Activated CD8-positive, alpha-beta T cell treated with anti-CD3 and anti-CD28 coated beads for 36 hours (primary cell): ENCODE measurements around the gene WDR74. TPM values are rescaled to one million over a fixed set of nuclear protein-coding genes. Genes with fewer than 3 reads are reported as not detected.

Experiments used
- ATAC-seq: fragments of 200-7000 bp; cut with Tn5 transposase; one replicate; pipeline ENCODE4 v1.10.0; 2021; ENCODE audit warnings: mild to moderate bottlenecking, moderate library complexity
- CTCF ChIA-PET: fragments of 350-600 bp; sonication (Branson Sonifier 250); formaldehyde crosslinking; loops from one replicate; lab custom pipeline; 2021; ENCODE audit warnings: antibody characterized with exemption; lab: Charles Lee
- POLR2A ChIA-PET: fragments of 350-600 bp; sonication (Branson Sonifier 250); formaldehyde crosslinking; loops from one replicate; lab custom pipeline; 2021; ENCODE audit warnings: antibody characterized with exemption; lab: Charles Lee
- DNase-seq: peaks from one replicate; pipeline ENCODE4 v3.0.0-alpha.2; 2020
- H3K27ac Mint-ChIP-seq: one replicate; pipeline ENCODE4 v1.8.0; 2021; ENCODE audit warnings: mild to moderate bottlenecking, mixed read lengths
- H3K27me3 Mint-ChIP-seq: one replicate; pipeline ENCODE4 v1.8.0; 2021; ENCODE audit warnings: mixed read lengths
- H3K36me3 Mint-ChIP-seq: one replicate; pipeline ENCODE4 v1.8.0; 2021; ENCODE audit warnings: low read depth, mixed read lengths
- H3K4me1 Mint-ChIP-seq: one replicate; pipeline ENCODE4 v1.8.0; 2021; ENCODE audit warnings: low read depth, mixed read lengths
- H3K4me3 Mint-ChIP-seq: one replicate; pipeline ENCODE4 v1.8.0; 2021; ENCODE audit warnings: mild to moderate bottlenecking, moderate library complexity, mixed read lengths
- H3K9me3 Mint-ChIP-seq: one replicate; pipeline ENCODE4 v1.8.0; 2021; ENCODE audit warnings: mixed read lengths
- intact Hi-C: fragments of 100-400 bp; cut with micrococcal nuclease; formaldehyde crosslinking; loops from one replicate; pipeline ENCODE4 v1.10.0; 2022
- total RNA-seq, 2 experiments: library from RNA; stranded (reverse); gene quantifications; one replicate each; pipeline ENCODE4 v1.2.3, GENCODE V29; 2021
- TF ChIP-seq, protein P1 (sequence below): fragments of 200-600 bp; IDR thresholded peaks from one replicate; pipeline ENCODE4 v1.8.0; 2022; ENCODE audit warnings: antibody characterized with exemption, mild to moderate bottlenecking

The WDR74 gene
- total RNA-seq, 2 experiments from 2014 or later = 96.5 to 99.3 TPM

DNA sequence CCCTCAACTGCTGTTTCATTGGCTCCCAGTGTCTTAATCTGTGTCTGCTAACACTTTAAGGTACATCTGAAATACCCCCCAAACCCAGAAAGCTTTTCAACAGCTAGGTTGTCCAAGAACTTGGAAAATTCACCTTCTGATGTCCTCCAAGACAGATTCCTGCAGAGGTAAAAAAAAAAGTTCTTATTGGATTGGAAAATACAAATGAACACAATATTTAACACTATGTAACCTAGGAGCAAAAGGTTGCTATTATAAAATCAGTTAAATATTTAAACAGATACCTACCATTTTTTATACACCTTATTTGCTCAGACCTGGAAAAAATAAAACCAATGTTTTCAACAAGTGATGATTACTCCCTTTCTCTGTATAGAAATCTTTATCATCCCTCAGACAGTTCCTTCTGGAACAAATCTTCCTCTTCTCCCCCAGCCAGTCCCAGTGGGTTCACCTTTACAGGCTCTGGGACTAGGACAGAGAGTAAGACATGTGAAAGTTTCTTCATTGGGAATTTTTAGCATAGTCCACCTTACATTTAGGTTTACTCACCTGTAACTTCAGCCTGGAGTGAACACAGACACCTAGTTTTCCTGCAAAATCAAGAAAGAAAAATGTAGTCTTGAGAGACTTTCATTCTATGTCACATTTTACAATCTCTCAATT is 13.3 kb upstream of the WDR74 start:
- DNase-seq (no peak), ATAC-seq (no peak)
- POLR2A ChIA-PET = interaction anchor here (0.6 to 13.1 kb wide), 14 partner anchors 13 to 261 kb away, joined by 3 to 997 read pairs (median 20); partner anchors contain the start of genes C11orf98, CSKMT, HNRNPUL2 and LBHD1
- TF ChIP-seq, protein P1, sequence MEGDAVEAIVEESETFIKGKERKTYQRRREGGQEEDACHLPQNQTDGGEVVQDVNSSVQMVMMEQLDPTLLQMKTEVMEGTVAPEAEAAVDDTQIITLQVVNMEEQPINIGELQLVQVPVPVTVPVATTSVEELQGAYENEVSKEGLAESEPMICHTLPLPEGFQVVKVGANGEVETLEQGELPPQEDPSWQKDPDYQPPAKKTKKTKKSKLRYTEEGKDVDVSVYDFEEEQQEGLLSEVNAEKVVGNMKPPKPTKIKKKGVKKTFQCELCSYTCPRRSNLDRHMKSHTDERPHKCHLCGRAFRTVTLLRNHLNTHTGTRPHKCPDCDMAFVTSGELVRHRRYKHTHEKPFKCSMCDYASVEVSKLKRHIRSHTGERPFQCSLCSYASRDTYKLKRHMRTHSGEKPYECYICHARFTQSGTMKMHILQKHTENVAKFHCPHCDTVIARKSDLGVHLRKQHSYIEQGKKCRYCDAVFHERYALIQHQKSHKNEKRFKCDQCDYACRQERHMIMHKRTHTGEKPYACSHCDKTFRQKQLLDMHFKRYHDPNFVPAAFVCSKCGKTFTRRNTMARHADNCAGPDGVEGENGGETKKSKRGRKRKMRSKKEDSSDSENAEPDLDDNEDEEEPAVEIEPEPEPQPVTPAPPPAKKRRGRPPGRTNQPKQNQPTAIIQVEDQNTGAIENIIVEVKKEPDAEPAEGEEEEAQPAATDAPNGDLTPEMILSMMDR = no peak
- no peaks in the 10 kb centered on the region for H3K27me3 Mint-ChIP-seq
- H3K4me3 Mint-ChIP-seq = peak overlapping the region; percentile 95
- H3K9me3 Mint-ChIP-seq = no peaks in the 10 kb centered on the region
- H3K36me3 Mint-ChIP-seq = peaks cover 60% of the 10 kb centered on the region
- CTCF ChIA-PET = interaction anchor here (1.1 to 2.9 kb wide), 2 partner anchors 11 to 66 kb away, joined by 3 to 12 read pairs; partner anchors contain the start of gene TMEM179B
- peak overlapping the region; percentile 95 for H3K27ac Mint-ChIP-seq
- H3K4me1 Mint-ChIP-seq = peaks cover 39% of the 10 kb centered on the region
- intact Hi-C loops = loop anchor here (1.0 kb wide), 1 partner anchor 11 kb away; no protein-coding TSS in a partner anchor

DNA sequence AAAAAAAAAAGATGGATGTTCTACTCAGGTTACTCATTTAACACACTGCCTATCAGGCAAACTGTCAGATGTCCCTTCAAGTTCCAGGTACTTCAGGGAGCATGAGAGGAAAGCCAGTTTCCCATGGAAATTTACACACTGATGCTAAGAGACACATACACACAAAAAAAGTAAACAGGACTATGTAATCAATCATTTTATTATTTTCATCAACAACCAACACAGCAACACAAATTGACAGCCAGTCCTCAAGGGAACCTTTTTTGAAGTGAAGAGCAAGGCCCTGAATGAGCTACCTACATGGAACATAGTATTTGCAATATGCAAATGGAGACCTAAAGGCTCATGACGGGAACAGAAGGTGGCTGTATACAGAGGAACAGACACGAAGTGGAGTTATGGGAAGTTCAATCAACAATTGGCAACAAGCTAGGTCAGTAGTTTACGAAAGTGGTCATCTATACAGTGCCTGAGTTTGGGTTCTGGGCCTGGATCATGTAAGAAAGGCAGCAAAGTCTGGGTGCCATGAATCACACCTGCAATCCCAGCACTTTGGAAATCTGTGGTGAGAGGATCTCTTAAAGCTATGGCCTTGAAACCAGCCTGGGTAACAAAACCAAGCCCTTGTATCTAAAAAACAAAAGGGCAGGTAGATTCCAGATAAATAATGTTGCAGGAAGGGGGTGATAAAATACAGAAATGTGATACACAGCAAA is 12.6 kb upstream of the WDR74 start:
- H3K27ac Mint-ChIP-seq = peak overlapping the region; percentile 95
- DNase-seq = no peak

DNA sequence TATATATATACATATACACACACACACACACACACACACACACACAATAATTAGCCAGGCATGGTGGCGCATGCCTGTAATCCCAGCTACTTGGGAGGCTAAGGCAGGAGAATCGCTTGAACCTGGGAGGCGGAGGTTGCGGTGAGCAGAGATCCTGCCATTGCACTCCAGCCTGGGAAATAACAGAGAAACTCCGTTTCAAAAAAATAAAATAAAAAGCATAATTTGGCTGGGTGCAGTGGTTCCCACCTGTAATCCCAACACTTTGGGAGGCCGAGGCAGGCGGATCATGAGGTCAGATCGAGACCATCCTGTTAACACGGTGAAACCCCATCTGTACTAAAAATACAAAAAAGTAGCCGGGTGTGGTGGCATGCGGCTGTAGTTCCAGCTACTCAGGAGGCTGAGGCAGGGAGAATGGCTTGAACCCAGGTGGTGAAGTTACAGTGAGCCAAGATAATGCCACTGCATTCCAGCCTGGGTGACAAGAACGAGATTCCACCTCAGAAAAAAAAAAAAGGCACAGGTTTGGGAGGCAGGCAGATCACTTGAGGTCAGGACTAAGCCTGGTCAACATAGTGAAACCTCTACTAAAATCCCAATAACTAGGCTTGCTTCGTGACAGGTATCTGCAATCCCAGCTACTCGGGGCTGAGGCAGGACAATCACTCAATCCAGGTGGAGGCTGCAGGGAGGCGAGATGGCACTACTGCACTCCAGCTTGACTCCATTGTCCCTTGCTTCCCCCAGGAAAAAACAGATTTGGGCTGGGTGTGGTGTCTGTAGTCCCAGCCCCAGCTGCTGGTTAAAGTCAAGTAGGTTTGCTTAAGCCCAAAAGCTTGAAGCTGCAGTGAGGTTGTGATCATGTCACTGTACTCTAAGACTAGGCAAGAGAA is 11.8 kb upstream of the WDR74 start:
- no peaks in the 10 kb centered on the region for H3K27me3 Mint-ChIP-seq
- no peaks in the 10 kb centered on the region for H3K9me3 Mint-ChIP-seq
- H3K36me3 Mint-ChIP-seq = peaks cover 50% of the 10 kb centered on the region
- TF ChIP-seq, protein P1 = no peak
- intact Hi-C loops = no loop called here
- H3K4me1 Mint-ChIP-seq = peaks cover 38% of the 10 kb centered on the region
- ATAC-seq (no peak), DNase-seq (no peak)
- POLR2A ChIA-PET = interaction anchor here (0.7 to 13.1 kb wide), 14 partner anchors 11 to 758 kb away, joined by 3 to 997 read pairs (median 20); partner anchors contain the start of genes C11orf98, CSKMT, HNRNPUL2 and LBHD1
- H3K27ac Mint-ChIP-seq = peak overlapping the region; percentile 95
- CTCF ChIA-PET = interaction anchor here (1.1 to 2.9 kb wide), 3 partner anchors 13 to 64 kb away, joined by 3 to 12 read pairs (median 4); partner anchors contain the start of gene TMEM179B
- peak overlapping the region; percentile 95 for H3K4me3 Mint-ChIP-seq

More for the DNA sequence above, 12.6 kb upstream of the WDR74 start:
- Mint-ChIP-seq H3K27me3 (no peaks in the 10 kb centered on the region), H3K9me3 (no peaks in the 10 kb centered on the region), H3K36me3 (peaks cover 53% of the 10 kb centered on the region), H3K4me3 (peak overlapping the region; percentile 95), H3K4me1 (peaks cover 38% of the 10 kb centered on the region)
- CTCF ChIA-PET = interaction anchor here (1.1 to 2.9 kb wide), 2 partner anchors 12 to 65 kb away, joined by 3 to 12 read pairs; partner anchors contain the start of gene TMEM179B
- no peak for ATAC-seq
- POLR2A ChIA-PET = interaction anchor here (0.6 to 13.1 kb wide), 15 partner anchors 12 to 261 kb away, joined by 3 to 997 read pairs (median 5); partner anchors contain the start of genes C11orf98, CSKMT, HNRNPUL2 and LBHD1
- intact Hi-C loops = no loop called here
- TF ChIP-seq, protein P1 = no peak

DNA sequence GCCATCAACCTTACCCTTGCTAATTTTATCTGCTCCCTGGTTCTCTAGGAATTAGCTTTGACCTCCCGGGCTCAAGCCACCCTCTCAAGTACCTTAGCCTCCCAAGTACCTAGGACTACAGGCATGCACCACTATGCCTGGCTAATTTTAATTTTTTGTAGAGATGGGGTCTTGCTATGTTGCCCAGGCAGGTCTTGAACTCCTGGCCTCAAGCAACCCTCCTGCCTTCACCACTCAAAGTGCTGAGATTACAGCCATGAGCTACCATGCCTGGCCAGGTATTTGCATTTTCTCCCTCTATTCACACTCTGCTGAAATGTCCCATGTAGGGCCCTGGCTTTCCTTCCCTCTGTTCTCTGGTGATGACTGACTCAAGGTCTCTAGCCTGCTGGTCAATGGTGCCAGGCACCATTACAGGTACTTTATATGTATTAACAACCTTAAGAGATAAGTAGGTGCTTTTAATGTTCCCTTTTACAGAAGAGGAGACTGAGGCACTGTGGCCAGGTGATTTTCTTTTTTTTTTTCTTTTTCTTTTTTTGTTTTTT is 8.5 kb upstream of the WDR74 start:
- DNase-seq (no peak), ATAC-seq (no peak)
- Mint-ChIP-seq H3K4me3 (no peak overlapping the region), H3K27me3 (no peaks in the 10 kb centered on the region), H3K4me1 (peaks cover 30% of the 10 kb centered on the region), H3K9me3 (no peaks in the 10 kb centered on the region), H3K27ac (no peak overlapping the region), H3K36me3 (peaks cover 17% of the 10 kb centered on the region)
- CTCF ChIA-PET = interaction anchor here (1.2 kb wide), 1 partner anchor 61 kb away, joined by 4 read pairs; no protein-coding TSS in a partner anchor
- TF ChIP-seq, protein P1 = no peak
- POLR2A ChIA-PET = interaction anchor here (1.0 to 17.2 kb wide), 5 partner anchors 5 to 86 kb away, joined by 3 to 997 read pairs (median 495); partner anchors contain the start of genes SLC3A2, STX5, TEX54 and WDR74
- intact Hi-C loops = loop anchor here (10.0 kb wide), 1 partner anchor 253 kb away; the partner anchor contains the start of gene TUT1
